HepG2 (cell line): ENCODE results near the gene GRIP2. TPM values are rescaled to one million over a fixed set of nuclear protein-coding genes. Genes with fewer than 3 reads are reported as not detected.

Source experiments
- ATAC-seq: fragments of 200-7000 bp; cut with Tn5 transposase; 3 replicates; pipeline ENCODE4 v1.9.1; 2020; ENCODE audit warnings: mild to moderate bottlenecking, moderate library complexity
- BruUV-seq: library from RNA; stranded (reverse); fragments of 400-500 nt; replicated peaks from 2 replicates; lab custom pipeline; 2021; lab: Mats Ljungman, UMichigan
- CTCF ChIA-PET: fragments of 300-600 bp; formaldehyde crosslinking; extraction: SDS; loops from one replicate; lab custom pipeline; 2021; ENCODE audit warnings: low total read pairs, inconsistent platforms, low intra/inter-chr PET ratio; lab: Yijun Ruan, JAX
- POLR2A ChIA-PET: fragments of 350-600 bp; sonication (Branson Sonifier 250); formaldehyde crosslinking; loops from one replicate; lab custom pipeline; 2020; ENCODE audit warnings: antibody characterized with exemption, inconsistent platforms; lab: Yijun Ruan, JAX
- DNase-seq: peaks from one replicate; pipeline ENCODE4 v3.0.0-alpha.2; 2015; ENCODE audit warnings: low spot score
- FAIRE-seq: peaks from 3 replicates; lab custom pipeline; 2011; peaks lifted over from hg19 to GRCh38; lab: Jason Lieb, UNC
- H2AFZ ChIP-seq: one replicate; pipeline ENCODE4 v1.6.1; 2011; ENCODE audit warnings: low read length, inconsistent platforms
- H3K27ac ChIP-seq: fragments of 300-600 bp; 3 replicates; pipeline ENCODE4 v1.8.0; 2011; ENCODE audit warnings: mixed run types, mild to moderate bottlenecking, mixed read lengths, low read length, inconsistent platforms; ENCODE audit not compliant: insufficient read depth; ENCODE audit errors: extremely low read length
- H3K27me3 ChIP-seq, 2 experiments: fragments of 200-600 bp in 1 of 2; 2 replicates in 1 of 2; 3 replicates in 1 of 2; pipeline versions ENCODE4 v1.6.0 to v1.8.0; 2011; ENCODE audit warnings: low read length in 2 of 2, mild to moderate bottlenecking in 2 of 2, moderate library complexity in 2 of 2, inconsistent platforms in 1 of 2; ENCODE audit not compliant: insufficient read depth in 2 of 2, control insufficient read depth in 1 of 2
- H3K36me3 ChIP-seq, 2 experiments: fragments of 200-600 bp in 1 of 2; replicated peaks in 1 of 2; 2 replicates in 1 of 2; 3 replicates in 1 of 2; pipeline versions ENCODE4 v1.5.1 to v1.8.0; 2011; ENCODE audit warnings: low read length in 2 of 2, inconsistent platforms in 1 of 2; ENCODE audit not compliant: insufficient read depth in 2 of 2, control insufficient read depth in 1 of 2
- H3K4me1 ChIP-seq: 2 replicates; pipeline ENCODE4 v1.5.1; 2012; ENCODE audit warnings: low read length, inconsistent platforms; ENCODE audit not compliant: insufficient read depth
- H3K4me2 ChIP-seq: 2 replicates; pipeline ENCODE4 v1.6.0; 2011; ENCODE audit warnings: low read depth, low read length, inconsistent platforms
- H3K4me3 ChIP-seq, 3 experiments: fragments of 200-600 bp in 1 of 3; sonication (generic), shearing (Covaris generic) in 1 of 3; replicated peaks in 1 of 3; 2 replicates each; pipeline ENCODE4 v1.5.1; 2011 to 2016; ENCODE audit warnings: low read length in 3 of 3, inconsistent platforms in 2 of 3, low read depth in 2 of 3, mild to moderate bottlenecking in 2 of 3, control low read depth in 1 of 3, mixed read lengths in 1 of 3; ENCODE audit not compliant: insufficient read depth in 1 of 3
- H3K79me2 ChIP-seq: one replicate; pipeline ENCODE4 v1.6.1; 2011; ENCODE audit warnings: low read length, inconsistent platforms; ENCODE audit not compliant: insufficient read depth
- H3K9ac ChIP-seq: 2 replicates; pipeline ENCODE4 v1.6.0; 2011; ENCODE audit warnings: mild to moderate bottlenecking, low read depth, low read length, inconsistent platforms; ENCODE audit not compliant: insufficient read depth
- H3K9me3 ChIP-seq: 2 replicates; pipeline ENCODE4 v1.5.1; 2012; ENCODE audit warnings: mild to moderate bottlenecking, low read length
- H4K20me1 ChIP-seq: 2 replicates; pipeline ENCODE4 v1.6.0; 2011; ENCODE audit warnings: inconsistent platforms, mild to moderate bottlenecking, low read length, moderate library complexity; ENCODE audit not compliant: insufficient read depth
- CCAR2 ChIP-seq: fragments of 200-400 bp; formaldehyde crosslinking; optimal IDR thresholded peaks from 2 replicates; pipeline ENCODE3; 2018; ENCODE audit warnings: low read depth, mild to moderate bottlenecking, low read length, moderate library complexity
- MED8 ChIP-seq: sonication (generic); formaldehyde crosslinking; IDR thresholded peaks from 2 replicates; pipeline ENCODE4 v1.8.1; 2023; ENCODE audit warnings: mild to moderate bottlenecking, missing genetic modification reagents; ENCODE audit not compliant: insufficient replicate concordance
- NFYB ChIP-seq: sonication (generic); formaldehyde crosslinking; IDR thresholded peaks from 2 replicates; pipeline ENCODE4 v1.4.0; 2020; ENCODE audit warnings: missing genetic modification reagents
- PLSCR1 ChIP-seq: sonication (generic); formaldehyde crosslinking; IDR thresholded peaks from 2 replicates; pipeline ENCODE4 v1.5.0; 2020; ENCODE audit warnings: missing genetic modification reagents, mild to moderate bottlenecking, borderline replicate concordance
- RNF2 ChIP-seq: fragments of 450-650 bp; conservative IDR thresholded peaks from 2 replicates; pipeline ENCODE4 v1.6.1; 2016; ENCODE audit warnings: low read depth
- ZNF205 ChIP-seq: IDR thresholded peaks from 2 replicates; pipeline ENCODE4 v1.6.1; 2018; ENCODE audit warnings: missing biosample characterization, missing genetic modification reagents
- ZNF263 ChIP-seq: sonication (generic); formaldehyde crosslinking; IDR thresholded peaks from 2 replicates; pipeline ENCODE4 v1.4.0; 2020; ENCODE audit warnings: missing genetic modification reagents
- ZNF430 ChIP-seq: sonication (generic); formaldehyde crosslinking; IDR thresholded peaks from 2 replicates; pipeline ENCODE4 v1.9.0; 2021; ENCODE audit warnings: mild to moderate bottlenecking, missing genetic modification reagents
- ZNF460 ChIP-seq: sonication (generic); formaldehyde crosslinking; IDR thresholded peaks from 2 replicates; pipeline ENCODE4 v1.5.1; 2020; ENCODE audit warnings: missing genetic modification reagents, mild to moderate bottlenecking, borderline replicate concordance
- ZNF597 ChIP-seq: sonication (generic); formaldehyde crosslinking; IDR thresholded peaks from 2 replicates; pipeline ENCODE4 v1.5.0; 2020; ENCODE audit warnings: missing genetic modification reagents
- ZNF629 ChIP-seq: sonication (generic); formaldehyde crosslinking; conservative IDR thresholded peaks from 2 replicates; pipeline ENCODE4 v1.5.0; 2020; ENCODE audit warnings: missing genetic modification reagents
- WGBS: methylation state at CpG from one replicate; pipeline ENCODE4 v1.1.6; 2017; ENCODE audit warnings: low lambda C conversion rate; 5-methylcytosine and 5-hydroxymethylcytosine counted together
- in situ Hi-C: cut with HindIII; loops from 2 replicates; pipeline ENCODE4 v1.10.0; 2017; ENCODE audit warnings: low pct_unique_long_range_greater_than_20kb; ENCODE audit not compliant: extremely low pct_ligation_motif_present
- intact Hi-C: fragments of 100-400 bp; cut with micrococcal nuclease; formaldehyde crosslinking; loops from one replicate; pipeline ENCODE4 v1.10.0; 2022; ENCODE audit not compliant: unreplicated experiment
- polyA plus RNA-seq, 8 experiments: library from polyadenylated mRNA; depleted of rRNA in 3 of 8; stranded (reverse) in 7 of 8; unstranded in 1 of 8; fragments of >200 nt; fragmentation: Illumina TruSeq in 4 of 8; extraction: Trizol in 4 of 8; gene quantifications; 2 replicates each; pipeline versions ENCODE4 v1.2.1 to v1.2.3, GENCODE V29; 2011 to 2016; ENCODE audit warnings: low read depth in 4 of 8, missing spikeins in 1 of 8, mixed read lengths in 1 of 8; ENCODE audit not compliant: insufficient read depth in 1 of 8
- total RNA-seq, 5 experiments: library from RNA; depleted of rRNA; stranded (reverse); fragments of >200 nt; fragmentation: Illumina TruSeq; extraction: Trizol; gene quantifications; 2 replicates each; pipeline ENCODE4 v1.2.3, GENCODE V29; 2016; ENCODE audit warnings: low read depth in 1 of 5
- TF ChIP-seq, protein P1 (sequence below): sonication (generic); formaldehyde crosslinking; IDR thresholded peaks from 2 replicates; pipeline ENCODE4 v1.8.0; 2022; ENCODE audit warnings: mild to moderate bottlenecking, missing genetic modification reagents

The GRIP2 gene
- total and polyA plus RNA-seq, 2 of the 13 experiments (the other 11 are each of a cell fraction or from before 2014, with no cell fraction given) = 0.11 to 0.24 TPM

DNA sequence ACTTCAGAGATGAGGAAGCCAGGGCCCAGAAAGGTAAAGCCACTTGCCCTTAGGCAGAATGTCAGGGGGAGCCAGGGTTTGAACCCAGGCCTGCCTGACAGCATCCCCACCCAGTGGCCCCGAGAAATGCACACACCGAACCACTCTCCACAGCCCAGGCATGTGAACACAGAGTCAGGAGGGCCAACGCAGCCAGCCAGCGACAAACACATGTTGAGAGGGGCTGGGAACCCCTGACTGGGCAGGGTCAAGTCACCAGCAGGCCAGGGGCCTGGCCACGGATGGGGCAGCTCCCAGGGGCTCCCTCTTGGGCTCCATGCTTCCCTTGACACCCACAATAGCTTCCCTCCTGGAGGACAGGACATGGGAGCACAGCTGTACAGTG is 5.1 kb upstream of the GRIP2 start (continued):
- TF ChIP-seq, protein P1, sequence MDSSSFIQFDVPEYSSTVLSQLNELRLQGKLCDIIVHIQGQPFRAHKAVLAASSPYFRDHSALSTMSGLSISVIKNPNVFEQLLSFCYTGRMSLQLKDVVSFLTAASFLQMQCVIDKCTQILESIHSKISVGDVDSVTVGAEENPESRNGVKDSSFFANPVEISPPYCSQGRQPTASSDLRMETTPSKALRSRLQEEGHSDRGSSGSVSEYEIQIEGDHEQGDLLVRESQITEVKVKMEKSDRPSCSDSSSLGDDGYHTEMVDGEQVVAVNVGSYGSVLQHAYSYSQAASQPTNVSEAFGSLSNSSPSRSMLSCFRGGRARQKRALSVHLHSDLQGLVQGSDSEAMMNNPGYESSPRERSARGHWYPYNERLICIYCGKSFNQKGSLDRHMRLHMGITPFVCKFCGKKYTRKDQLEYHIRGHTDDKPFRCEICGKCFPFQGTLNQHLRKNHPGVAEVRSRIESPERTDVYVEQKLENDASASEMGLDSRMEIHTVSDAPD (CRISPR knock-in tag) = no peak
- no peak for TF ChIP-seq ZNF263 (CRISPR knock-in tag)
- TF ChIP-seq CCAR2 = no peak
- TF ChIP-seq MED8 (CRISPR knock-in tag) = no peak
- TF ChIP-seq ZNF430 (CRISPR knock-in tag) = no peak
- TF ChIP-seq NFYB (CRISPR knock-in tag) = no peak
- no peak for TF ChIP-seq RNF2
- no peak for TF ChIP-seq ZNF205
- TF ChIP-seq PLSCR1 (CRISPR knock-in tag) = no peak

GRCh38 chr3:14544282-14545250 is 4.4 kb upstream of the GRIP2 start:
- TF ChIP-seq ZNF460 = no peak
- no peak for TF ChIP-seq ZNF597 (CRISPR knock-in tag)
- TF ChIP-seq ZNF629 (CRISPR knock-in tag) = peak; percentile 72
- Histone ChIP-seq H3K79me2 (no peaks in the 10 kb centered on the region), H3K4me1 (peaks cover 8% of the 10 kb centered on the region), H2AFZ (no peak overlapping the region), H3K9me3 (no peaks in the 10 kb centered on the region), H3K9ac (no peak overlapping the region), H3K27ac (no peak overlapping the region), H3K27me3 (peaks cover 7 to 10% of the 10 kb centered on the region in 2 experiments; a peak in 3 of 5 replicates), H4K20me1 (no peaks in the 10 kb centered on the region; the same call in 1 of the 2 replicates), H3K36me3 (no peaks in the 10 kb centered on the region), H3K4me3 (no peak overlapping the region), H3K4me2 (no peak overlapping the region)
- ChIA-PET POLR2A (no interaction called here), CTCF (no interaction called here)
- DNase-seq (no peak), ATAC-seq (no peak), FAIRE-seq (no peak)
- 65% methylated on average over 9 of the region's 20 CpGs for WGBS
- in situ Hi-C loops = loop anchor here (5.0 kb wide), 1 partner anchor 32 kb away; no protein-coding TSS in a partner anchor
- BruUV-seq = no TSS peak
- intact Hi-C loops = no loop called here
